Bronchial smooth muscle cell (primary cell): ENCODE data around the gene ZPR1. TPM values are rescaled to one million over a fixed set of nuclear protein-coding genes. Genes with fewer than 3 reads are reported as not detected.

Experiments
- total RNA-seq: library from RNA; depleted of rRNA; stranded (reverse); fragments of >200 nt; gene quantifications from 2 replicates; pipeline ENCODE4 v1.2.1, GENCODE V29; 2014

The ZPR1 gene, protein sequence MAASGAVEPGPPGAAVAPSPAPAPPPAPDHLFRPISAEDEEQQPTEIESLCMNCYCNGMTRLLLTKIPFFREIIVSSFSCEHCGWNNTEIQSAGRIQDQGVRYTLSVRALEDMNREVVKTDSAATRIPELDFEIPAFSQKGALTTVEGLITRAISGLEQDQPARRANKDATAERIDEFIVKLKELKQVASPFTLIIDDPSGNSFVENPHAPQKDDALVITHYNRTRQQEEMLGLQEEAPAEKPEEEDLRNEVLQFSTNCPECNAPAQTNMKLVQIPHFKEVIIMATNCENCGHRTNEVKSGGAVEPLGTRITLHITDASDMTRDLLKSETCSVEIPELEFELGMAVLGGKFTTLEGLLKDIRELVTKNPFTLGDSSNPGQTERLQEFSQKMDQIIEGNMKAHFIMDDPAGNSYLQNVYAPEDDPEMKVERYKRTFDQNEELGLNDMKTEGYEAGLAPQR
- 17.2 and 24.0 TPM in 2 replicates for total RNA-seq

DNA sequence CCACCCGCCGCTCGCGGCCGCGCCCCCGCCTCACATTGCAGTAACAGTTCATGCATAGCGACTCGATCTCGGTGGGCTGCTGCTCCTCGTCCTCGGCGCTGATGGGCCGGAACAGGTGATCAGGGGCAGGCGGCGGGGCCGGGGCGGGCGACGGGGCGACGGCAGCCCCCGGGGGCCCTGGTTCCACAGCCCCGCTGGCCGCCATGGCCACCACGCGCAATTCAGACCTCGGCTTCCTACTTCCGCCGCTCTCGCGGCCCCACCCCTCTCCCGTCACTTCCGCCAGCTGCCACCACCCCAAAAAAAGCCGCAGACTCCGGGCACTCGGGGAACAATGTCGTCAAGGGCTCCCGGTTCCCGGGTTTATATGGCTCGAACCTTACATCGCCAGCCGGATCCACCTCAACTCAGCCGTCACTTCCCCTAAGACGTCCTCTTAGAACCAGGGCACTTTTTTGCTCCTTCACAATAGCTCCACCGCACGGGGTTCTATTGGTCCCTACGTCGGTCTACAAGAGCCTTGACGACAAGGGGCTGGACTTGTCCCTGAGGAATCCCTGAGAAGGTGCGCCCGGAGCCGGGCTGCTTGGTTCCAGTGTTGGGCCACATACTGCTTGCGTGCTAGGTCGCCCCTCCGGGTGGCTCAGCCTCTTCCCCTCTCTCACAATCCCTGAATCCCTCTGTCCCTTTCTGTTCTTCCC is at the start of gene ZPR1:
Gene ZPR1 (minus strand): TSS at position 238 of the 701 bp plus-strand sequence. CDS start 33 bp downstream, at position 205.

GRCh38 chr11:116829525-116830183 is 41.8 kb upstream of the ZPR1 start, which contains the start of gene APOC3:
TSS of gene APOC3 (plus strand) at chr11:116829907. CDS start at chr11:116830583, 676 bp downstream.

DNA sequence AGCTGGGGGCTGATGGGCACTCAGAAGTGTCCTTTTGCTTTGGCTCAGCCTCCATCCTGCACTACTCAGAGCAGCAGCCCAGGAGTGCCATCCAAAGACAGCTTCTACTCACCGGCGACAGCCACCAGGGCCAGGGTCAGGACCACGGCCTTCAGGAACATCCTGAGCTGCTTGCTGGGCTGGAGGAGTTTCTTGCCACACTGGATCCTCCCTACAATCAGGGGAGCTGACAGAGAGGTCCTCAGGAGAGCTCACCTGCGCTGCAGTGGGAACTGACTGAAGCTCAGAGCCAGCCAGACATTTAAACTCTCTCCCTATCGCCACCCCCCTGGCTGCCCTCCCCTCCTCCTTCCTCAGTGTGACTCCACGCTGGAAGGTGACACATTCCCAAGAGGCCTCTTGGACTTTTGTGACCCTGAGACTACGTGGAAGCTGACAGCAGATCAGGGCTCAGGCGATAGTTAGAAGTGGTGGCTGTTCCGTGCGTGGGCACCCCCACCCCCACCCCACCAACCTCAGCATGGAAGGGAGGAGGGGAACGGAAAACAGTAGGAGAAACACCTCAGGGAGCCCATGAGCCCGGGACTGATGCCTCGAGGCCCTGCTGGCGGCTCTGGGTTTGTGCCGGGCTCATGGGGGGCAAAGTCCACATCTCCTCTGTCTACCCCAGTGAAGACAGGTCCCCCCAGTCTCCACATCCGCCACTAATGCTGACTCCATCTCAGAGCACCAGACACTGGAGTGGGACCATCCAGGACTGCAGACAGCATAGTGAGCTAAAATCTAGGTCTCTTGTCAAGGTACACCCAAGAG is 35.4 kb upstream of the ZPR1 start, which contains the start of gene APOA4:
Gene APOA4 (minus strand): TSS at position 274 of the 813 bp plus-strand sequence. CDS start 113 bp downstream, at position 161.

DNA sequence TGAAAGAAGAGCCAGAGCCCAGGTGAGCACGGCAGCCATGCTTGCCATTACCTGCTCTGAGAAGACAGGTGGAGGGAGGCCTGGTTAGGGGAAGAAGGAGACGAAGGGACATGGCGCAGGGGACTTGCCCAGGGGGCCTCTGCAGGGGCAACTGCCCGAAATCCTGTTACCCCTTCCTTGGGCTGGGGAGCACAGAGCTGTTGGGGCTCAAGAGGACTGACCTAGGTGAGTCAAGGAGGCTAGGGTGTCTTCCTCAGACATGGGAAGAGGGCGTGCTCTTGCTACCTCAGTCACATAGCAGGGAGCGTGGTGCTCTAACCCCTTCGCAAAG is 4.0 kb upstream of the ZPR1 start, which contains the start of gene APOA5:
Gene APOA5 (minus strand): TSS at position 67 of the 331 bp plus-strand sequence. CDS start 19 bp downstream, at position 48.

DNA sequence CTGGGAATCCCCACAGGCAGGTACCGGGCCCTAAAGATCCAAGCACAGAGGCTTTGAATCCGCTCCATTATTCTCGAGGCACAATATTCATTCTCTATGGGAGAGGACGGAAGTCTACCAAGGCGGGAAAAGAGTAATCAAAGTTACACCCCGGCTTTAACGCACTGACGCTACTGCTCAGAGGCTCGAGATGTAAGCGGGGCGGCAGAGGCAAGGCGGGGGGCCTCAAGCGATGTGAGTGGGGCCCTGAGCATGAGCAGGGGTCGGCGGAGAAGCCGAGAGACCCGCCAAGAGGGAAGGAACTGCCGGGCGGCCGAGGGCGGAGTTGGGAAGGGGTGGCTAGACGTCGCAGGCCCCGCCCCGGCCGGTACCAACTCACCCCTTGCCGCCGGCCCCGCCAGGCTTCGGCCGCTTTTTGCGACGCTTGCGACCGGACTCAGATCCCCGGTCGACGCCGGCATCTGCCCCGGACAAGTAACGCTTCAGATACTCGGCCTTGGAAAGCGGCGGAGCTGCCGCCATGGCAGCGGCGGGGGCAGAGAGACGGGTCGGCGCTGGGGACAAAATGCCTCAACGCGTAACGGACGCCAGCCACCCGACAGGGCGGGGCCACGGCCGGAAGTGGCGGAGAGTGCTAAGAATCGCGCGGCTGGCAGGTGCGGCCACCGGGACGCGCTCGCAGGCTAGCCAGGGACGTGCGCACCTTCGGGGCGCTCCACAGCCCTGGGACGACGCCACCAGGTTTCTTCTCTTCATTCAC is 15.2 kb downstream of the ZPR1 start, which contains the start of gene BUD13:
Gene BUD13 (minus strand): TSS at position 545 of the 760 bp plus-strand sequence. CDS start 23 bp downstream, at position 522.

Other genes starting within 250 kb of the ZPR1 start
- gene BUD13, start 15.0 kb downstream of the ZPR1 start, total RNA-seq, result 9.1 and 11.2 TPM in 2 replicates
- under 0.01 TPM in 1 of 2 replicates, not detected in the other for gene APOA5, start 3.9 kb upstream of the ZPR1 start, total RNA-seq
- gene APOA4, start 35.3 kb upstream of the ZPR1 start, total RNA-seq, result not detected in 2 replicates
- gene APOC3, start 41.9 kb upstream of the ZPR1 start, total RNA-seq, result not detected in 2 replicates
- gene APOA1, start 49.6 kb upstream of the ZPR1 start, total RNA-seq, result 0.69 TPM in 1 of 2 replicates, not detected in the other